ENCODE measurements around the gene FAM170B. TPM values are rescaled to one million over a fixed set of nuclear protein-coding genes. Genes with fewer than 3 reads are reported as not detected.

FAM170B gene
- total RNA-seq, 1 donor from 2014 or later = not detected

DNA sequence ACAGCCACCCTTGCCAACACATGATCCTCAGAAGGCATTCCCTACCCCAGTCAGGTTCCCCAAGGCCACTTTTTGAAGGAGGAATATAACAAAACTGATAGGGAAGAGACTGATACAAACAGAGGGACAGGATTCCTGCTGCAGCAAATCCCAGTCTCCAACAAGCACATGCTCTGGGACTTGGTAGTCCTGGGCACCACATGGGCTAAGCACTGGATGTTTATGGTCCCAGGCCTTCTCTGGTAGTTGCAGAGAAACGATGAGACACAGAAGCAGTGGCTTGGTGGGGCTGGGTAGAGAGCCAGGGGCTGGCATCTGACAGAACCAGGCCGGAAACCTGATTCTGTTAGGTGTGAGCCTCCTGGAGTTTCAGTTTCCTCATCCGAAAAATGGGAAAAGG lies 21.7 kb downstream of the FAM170B start:
- Histone ChIP-seq H3K79me2 (ENCODE audit: low read depth) (no peaks in the 10 kb centered on the region), H3K27ac (no peak overlapping the region), H3F3A (ENCODE audit: low read depth) (peaks cover 16% of the 10 kb centered on the region), H3K27me3 (peaks cover 25% of the 10 kb centered on the region), H2AFZ (replicated peaks) (no peak overlapping the region), H3K4me1 (peaks cover 6% of the 10 kb centered on the region), H3K4me2 (no peak overlapping the region), H3K4me3 (no peak overlapping the region), H3K36me3 (no peaks in the 10 kb centered on the region), H3K9me3 (ENCODE audit: low read depth) (no peaks in the 10 kb centered on the region), H4K20me1 (ENCODE audit: low read depth) (no peaks in the 10 kb centered on the region), H3K9ac (no peak overlapping the region)
- H3K27ac Mint-ChIP-seq = no peak overlapping the region
- H3K27me3 Mint-ChIP-seq (ENCODE audit: insufficient read depth, low read depth) = peaks cover 11% of the 10 kb centered on the region
- no peak for DNase-seq (ENCODE audit: low spot score)
- peaks cover 3% of the 10 kb centered on the region for H3K36me3 Mint-ChIP-seq
- TF ChIP-seq EZH2phosphoT487 (IDR thresholded peaks at IDR 0.05) (no peak), CTCF (IDR thresholded peaks at IDR 0.05) (no peak), EZH2 (IDR thresholded peaks at IDR 0.05) (no peak)
- no peak overlapping the region for H3K4me3 Mint-ChIP-seq
- H3K4me1 Mint-ChIP-seq = peaks cover 6% of the 10 kb centered on the region
- H3K9me3 Mint-ChIP-seq = no peaks in the 10 kb centered on the region

DNA sequence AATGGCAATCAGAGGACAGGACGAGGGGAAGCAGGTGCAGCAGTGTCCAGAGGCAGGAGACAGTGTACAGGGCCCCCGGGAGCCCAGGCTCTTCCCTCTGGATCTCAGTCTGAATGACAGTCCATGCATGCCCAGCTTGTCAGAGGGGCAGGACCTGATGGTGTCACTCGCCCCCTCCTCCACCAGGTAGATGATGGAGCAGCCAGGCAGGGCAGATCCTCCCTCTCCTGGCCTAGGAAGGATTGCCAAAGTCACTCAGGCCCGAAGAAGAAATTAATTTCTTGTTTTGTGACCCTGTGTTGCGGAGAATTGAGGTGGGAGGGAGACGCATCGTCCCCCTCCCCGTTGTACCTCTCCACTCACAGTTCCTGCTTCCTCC lies 22.5 kb downstream of the FAM170B start:
- Histone ChIP-seq H3K79me2 (ENCODE audit: low read depth) (no peaks in the 10 kb centered on the region), H3K27me3 (peaks cover 24% of the 10 kb centered on the region), H3K9ac (no peak overlapping the region), H2AFZ (replicated peaks) (no peak overlapping the region), H3K9me3 (ENCODE audit: low read depth) (no peaks in the 10 kb centered on the region), H3F3A (ENCODE audit: low read depth) (peaks cover 16% of the 10 kb centered on the region), H3K4me3 (no peak overlapping the region), H3K27ac (no peak overlapping the region), H4K20me1 (ENCODE audit: low read depth) (no peaks in the 10 kb centered on the region), H3K4me1 (peaks cover 6% of the 10 kb centered on the region), H3K4me2 (no peak overlapping the region), H3K36me3 (no peaks in the 10 kb centered on the region)
- peaks cover 3% of the 10 kb centered on the region for H3K36me3 Mint-ChIP-seq
- TF ChIP-seq EZH2 (IDR thresholded peaks at IDR 0.05) (no peak), EZH2phosphoT487 (IDR thresholded peaks at IDR 0.05) (no peak), CTCF (IDR thresholded peaks at IDR 0.05) (no peak)
- peaks cover 6% of the 10 kb centered on the region for H3K4me1 Mint-ChIP-seq
- no peak overlapping the region for H3K27ac Mint-ChIP-seq
- no peak overlapping the region for H3K4me3 Mint-ChIP-seq
- no peak for DNase-seq (ENCODE audit: low spot score)
- no peaks in the 10 kb centered on the region for H3K9me3 Mint-ChIP-seq
- peaks cover 10% of the 10 kb centered on the region for H3K27me3 Mint-ChIP-seq (ENCODE audit: insufficient read depth, low read depth)

GRCh38 chr10:49110684-49111319 lies 23.0 kb downstream of the FAM170B start:
- Histone ChIP-seq H3K4me3 (no peak overlapping the region), H4K20me1 (ENCODE audit: low read depth) (no peaks in the 10 kb centered on the region), H3K27me3 (peaks cover 19% of the 10 kb centered on the region), H3K4me1 (peaks cover 6% of the 10 kb centered on the region), H3K79me2 (ENCODE audit: low read depth) (no peaks in the 10 kb centered on the region), H3K9me3 (ENCODE audit: low read depth) (no peaks in the 10 kb centered on the region), H3K36me3 (no peaks in the 10 kb centered on the region), H3K9ac (no peak overlapping the region), H3K4me2 (no peak overlapping the region), H3K27ac (no peak overlapping the region), H3F3A (ENCODE audit: low read depth) (peaks cover 14% of the 10 kb centered on the region), H2AFZ (replicated peaks) (no peak overlapping the region)
- no peak overlapping the region for H3K27ac Mint-ChIP-seq
- TF ChIP-seq EZH2phosphoT487 (IDR thresholded peaks at IDR 0.05) (no peak), CTCF (IDR thresholded peaks at IDR 0.05) (no peak), EZH2 (IDR thresholded peaks at IDR 0.05) (no peak)
- peaks cover 6% of the 10 kb centered on the region for H3K27me3 Mint-ChIP-seq (ENCODE audit: insufficient read depth, low read depth)
- H3K4me3 Mint-ChIP-seq = no peak overlapping the region
- peaks cover 3% of the 10 kb centered on the region for H3K36me3 Mint-ChIP-seq
- no peaks in the 10 kb centered on the region for H3K9me3 Mint-ChIP-seq
- H3K4me1 Mint-ChIP-seq = peaks cover 6% of the 10 kb centered on the region
- no peak for DNase-seq (ENCODE audit: low spot score)

Measured in neural progenitor cell (in vitro differentiated cells).